Activated T-cell treated with anti-CD3 and anti-CD28 coated beads, Interleukin-2, amount 50 U/mL, for 72 hours (primary cell): ENCODE measurements around the gene ADIG. TPM values are rescaled to one million over a fixed set of nuclear protein-coding genes. Genes with fewer than 3 reads are reported as not detected.
A peak's percentile ranks its signal among the peaks of the same experiment; 100 is the strongest.

Experiments used
- ATAC-seq, 2 donors: fragments of 150-1000 bp; cut with Tn5 transposase; replicated peaks in 1 of 2; 2 replicates each; pipeline ENCODE4 v1.10.0; 2021; ENCODE audit warnings: moderate library complexity in 2 of 2, mild to moderate bottlenecking in 1 of 2
- DNase-seq, 2 donors: peaks; one replicate each; pipeline ENCODE4 v3.0.0; 2021 to 2022; ENCODE audit warnings: mixed read lengths in 1 of 2
- H3K27ac Mint-ChIP-seq: one replicate; pipeline ENCODE4 v1.8.0; 2022; ENCODE audit warnings: mild to moderate bottlenecking, moderate library complexity, mixed read lengths
- H3K27me3 Mint-ChIP-seq: one replicate; pipeline ENCODE4 v1.8.0; 2022; ENCODE audit warnings: low read depth, mixed read lengths
- H3K36me3 Mint-ChIP-seq, 2 donors: one replicate each; pipeline ENCODE4 v1.8.0; 2022; ENCODE audit warnings: mixed read lengths in 2 of 2, mild to moderate bottlenecking in 1 of 2; ENCODE audit not compliant: insufficient read depth in 2 of 2
- H3K4me1 Mint-ChIP-seq: one replicate; pipeline ENCODE4 v1.8.0; 2022; ENCODE audit warnings: low read depth, mixed read lengths
- H3K4me3 Mint-ChIP-seq, 2 donors: one replicate each; pipeline ENCODE4 v1.8.0; 2022; ENCODE audit warnings: mild to moderate bottlenecking in 2 of 2, mixed read lengths in 2 of 2, moderate library complexity in 2 of 2
- H3K9me3 Mint-ChIP-seq, 2 donors: one replicate each; pipeline ENCODE4 v1.8.0; 2022; ENCODE audit warnings: mixed read lengths in 2 of 2
- total RNA-seq, 2 donors: library from RNA; stranded (reverse); gene quantifications; one replicate each; pipeline ENCODE4 v1.2.3, GENCODE V29; 2022

The ADIG gene
- not detected for total RNA-seq

GRCh38 chr20:38581013-38581412 is at the start of gene ADIG:
TSS of gene ADIG (plus strand) at chr20:38581197. CDS start at chr20:38581251, 54 bp downstream.
- Mint-ChIP-seq H3K27me3 (no peaks in the 10 kb centered on the region), H3K27ac (no peak within 1 kb of the TSS), H3K4me3 (no peak within 1 kb of the TSS), H3K9me3 (no peaks in the 10 kb centered on the region), H3K36me3 (no peaks in the 10 kb centered on the region), H3K4me1 (no peaks in the 10 kb centered on the region)
- no peak for DNase-seq
- no peak for ATAC-seq

GRCh38 chr20:38534756-38535155 is 46.2 kb upstream of the ADIG start:
- ATAC-seq (peak; percentile 36 to 78), DNase-seq (peak; percentile 2 to 24)
- Mint-ChIP-seq H3K27ac (no peak overlapping the region), H3K4me1 (no peaks in the 10 kb centered on the region), H3K27me3 (no peaks in the 10 kb centered on the region), H3K9me3 (no peaks in the 10 kb centered on the region), H3K36me3 (peaks cover 7 to 20% of the 10 kb centered on the region in 2 donors), H3K4me3 (no peak overlapping the region)

- no peak overlapping the region for H3K4me3 Mint-ChIP-seq
- H3K36me3 Mint-ChIP-seq = peaks cover 9 to 20% of the 10 kb centered on the region in 2 donors
- no peaks in the 10 kb centered on the region for H3K9me3 Mint-ChIP-seq
- ATAC-seq (no peak), DNase-seq (no peak)
- H3K4me1 Mint-ChIP-seq = no peaks in the 10 kb centered on the region
- H3K27me3 Mint-ChIP-seq = no peaks in the 10 kb centered on the region
- H3K27ac Mint-ChIP-seq = peak overlapping the region; percentile 73
These were observed 44.7 kb upstream of the ADIG start for GRCh38 chr20:38536310-38536709.

GRCh38 chr20:38537176-38537575 is 43.8 kb upstream of the ADIG start:
- DNase-seq (no peak), ATAC-seq (no peak)
- Mint-ChIP-seq H3K27ac (no peak overlapping the region), H3K4me1 (no peaks in the 10 kb centered on the region), H3K4me3 (no peak overlapping the region), H3K36me3 (peaks cover 12 to 25% of the 10 kb centered on the region in 2 donors), H3K27me3 (no peaks in the 10 kb centered on the region), H3K9me3 (no peaks in the 10 kb centered on the region)

GRCh38 chr20:38538789-38539188 is 42.2 kb upstream of the ADIG start:
- Mint-ChIP-seq H3K27me3 (no peaks in the 10 kb centered on the region), H3K9me3 (no peaks in the 10 kb centered on the region), H3K4me1 (no peaks in the 10 kb centered on the region), H3K27ac (no peak overlapping the region), H3K4me3 (no peak overlapping the region), H3K36me3 (peaks cover 13 to 23% of the 10 kb centered on the region in 2 donors)
- DNase-seq (no peak), ATAC-seq (no peak)

- Mint-ChIP-seq H3K27me3 (no peaks in the 10 kb centered on the region), H3K4me1 (no peaks in the 10 kb centered on the region), H3K27ac (no peak overlapping the region), H3K9me3 (no peaks in the 10 kb centered on the region), H3K36me3 (peaks cover 10 to 14% of the 10 kb centered on the region in 2 donors), H3K4me3 (no peak overlapping the region)
- DNase-seq (no peak), ATAC-seq (no peak)
These were observed 37.7 kb upstream of the ADIG start for GRCh38 chr20:38543014-38543906.

GRCh38 chr20:38545771-38546170 is 35.2 kb upstream of the ADIG start:
- DNase-seq (no peak), ATAC-seq (no peak)
- Mint-ChIP-seq H3K4me3 (no peak overlapping the region), H3K9me3 (no peaks in the 10 kb centered on the region), H3K36me3 (peaks cover 10 to 16% of the 10 kb centered on the region in 2 donors), H3K27ac (no peak overlapping the region), H3K27me3 (no peaks in the 10 kb centered on the region), H3K4me1 (no peaks in the 10 kb centered on the region)

- no peaks in the 10 kb centered on the region for H3K27me3 Mint-ChIP-seq
- ATAC-seq = no peak
These were observed 33.5 kb upstream of the ADIG start for GRCh38 chr20:38547288-38548085.

GRCh38 chr20:38548356-38549083 is 32.5 kb upstream of the ADIG start:
- Mint-ChIP-seq H3K4me3 (no peak overlapping the region), H3K27me3 (no peaks in the 10 kb centered on the region), H3K4me1 (no peaks in the 10 kb centered on the region), H3K27ac (no peak overlapping the region), H3K9me3 (no peaks in the 10 kb centered on the region), H3K36me3 (peaks cover 4 to 11% of the 10 kb centered on the region in 2 donors)
- ATAC-seq = no peak
- DNase-seq = no peak

More at GRCh38 chr20:38547288-38548085, 33.5 kb upstream of the ADIG start:
- Mint-ChIP-seq H3K36me3 (peaks cover 5 to 11% of the 10 kb centered on the region in 2 donors), H3K4me1 (no peaks in the 10 kb centered on the region), H3K9me3 (no peaks in the 10 kb centered on the region), H3K27ac (no peak overlapping the region), H3K4me3 (no peak overlapping the region)
- DNase-seq = no peak

- Mint-ChIP-seq H3K4me1 (no peaks in the 10 kb centered on the region), H3K27ac (peak overlapping the region; percentile 44), H3K4me3 (no peak overlapping the region), H3K36me3 (peaks cover 3 to 17% of the 10 kb centered on the region in 2 donors), H3K27me3 (no peaks in the 10 kb centered on the region), H3K9me3 (no peaks in the 10 kb centered on the region)
- DNase-seq = no peak
- ATAC-seq = no peak
These were observed 30.7 kb upstream of the ADIG start for GRCh38 chr20:38550274-38550673.

GRCh38 chr20:38551056-38551626 is 29.9 kb upstream of the ADIG start:
- ATAC-seq = no peak
- DNase-seq = no peak
- Mint-ChIP-seq H3K27me3 (no peaks in the 10 kb centered on the region), H3K4me3 (no peak overlapping the region), H3K27ac (no peak overlapping the region), H3K9me3 (no peaks in the 10 kb centered on the region), H3K36me3 (peaks cover 3 to 18% of the 10 kb centered on the region in 2 donors), H3K4me1 (no peaks in the 10 kb centered on the region)

- no peaks in the 10 kb centered on the region for H3K27me3 Mint-ChIP-seq
- no peaks in the 10 kb centered on the region for H3K9me3 Mint-ChIP-seq
- DNase-seq (no peak), ATAC-seq (no peak)
- H3K36me3 Mint-ChIP-seq = peaks cover 3 to 22% of the 10 kb centered on the region in 2 donors
- no peaks in the 10 kb centered on the region for H3K4me1 Mint-ChIP-seq
- H3K4me3 Mint-ChIP-seq = no peak overlapping the region
- H3K27ac Mint-ChIP-seq = no peak overlapping the region
These were observed 26.0 kb upstream of the ADIG start for GRCh38 chr20:38554986-38555385.
